Large intestine (tissue), 3 donors: Measurements from ENCODE around the gene SLC6A18. TPM values are rescaled to one million over a fixed set of nuclear protein-coding genes. Genes with fewer than 3 reads are reported as not detected.

Source experiments
- DNase-seq, 2 donors: peaks; one replicate each; pipeline versions ENCODE4 v3.0.0 to v3.0.0-alpha.2; 2013
- H3K27ac ChIP-seq: one replicate; pipeline ENCODE4 v1.5.1; 2013; ENCODE audit warnings: low read length
- H3K27me3 ChIP-seq: 2 replicates; pipeline ENCODE4 v1.6.1; 2013; ENCODE audit warnings: low read length; ENCODE audit not compliant: control insufficient read depth, insufficient read depth
- H3K36me3 ChIP-seq: 2 replicates; pipeline ENCODE4 v1.6.1; 2013; ENCODE audit warnings: low read length; ENCODE audit not compliant: control insufficient read depth, insufficient read depth
- H3K4me1 ChIP-seq: one replicate; pipeline ENCODE4 v1.6.1; 2013; ENCODE audit warnings: low read length; ENCODE audit not compliant: control insufficient read depth, insufficient read depth
- H3K4me3 ChIP-seq: one replicate; pipeline ENCODE4 v1.5.1; 2013; ENCODE audit warnings: low read length
- H3K9me3 ChIP-seq: one replicate; pipeline ENCODE4 v1.6.1; 2013; ENCODE audit warnings: mild to moderate bottlenecking, low read depth, low read length, moderate library complexity; ENCODE audit not compliant: control insufficient read depth
- WGBS: methylation state at CpG from one replicate; pipeline ENCODE4 v1.1.5; 2013; ENCODE audit warnings: low lambda C conversion rate; ENCODE audit not compliant: insufficient coverage; 5-methylcytosine and 5-hydroxymethylcytosine counted together
- polyA plus RNA-seq: library from polyadenylated mRNA; unstranded; fragments of 120-200 nt; gene quantifications from one replicate; pipeline ENCODE4 v1.2.1, GENCODE V29; 2013

SLC6A18 gene
- polyA plus RNA-seq, 1 donor: 0.03 TPM

- H3K4me3 ChIP-seq: no peak overlapping the region
- no peaks in the 10 kb centered on the region for H3K27me3 ChIP-seq
- H3K27ac ChIP-seq: no peak overlapping the region
- no peaks in the 10 kb centered on the region for H3K36me3 ChIP-seq
- 97% methylated on average over 2 of the region's 7 CpGs for WGBS
- H3K4me1 ChIP-seq: peaks cover 49% of the 10 kb centered on the region
- DNase-seq: no peak
- peaks cover 22% of the 10 kb centered on the region for H3K9me3 ChIP-seq
Measured at GRCh38 chr5:1197876-1198666, 27.1 kb upstream of the SLC6A18 start.

- Histone ChIP-seq H3K4me3 (no peak overlapping the region), H3K27ac (peak overlapping the region; percentile 91), H3K27me3 (no peaks in the 10 kb centered on the region), H3K4me1 (peaks cover 59% of the 10 kb centered on the region), H3K9me3 (peaks cover 30% of the 10 kb centered on the region), H3K36me3 (peaks cover 2% of the 10 kb centered on the region)
- DNase-seq: no peak
Measured at GRCh38 chr5:1199340-1199648, 25.9 kb upstream of the SLC6A18 start.

DNA sequence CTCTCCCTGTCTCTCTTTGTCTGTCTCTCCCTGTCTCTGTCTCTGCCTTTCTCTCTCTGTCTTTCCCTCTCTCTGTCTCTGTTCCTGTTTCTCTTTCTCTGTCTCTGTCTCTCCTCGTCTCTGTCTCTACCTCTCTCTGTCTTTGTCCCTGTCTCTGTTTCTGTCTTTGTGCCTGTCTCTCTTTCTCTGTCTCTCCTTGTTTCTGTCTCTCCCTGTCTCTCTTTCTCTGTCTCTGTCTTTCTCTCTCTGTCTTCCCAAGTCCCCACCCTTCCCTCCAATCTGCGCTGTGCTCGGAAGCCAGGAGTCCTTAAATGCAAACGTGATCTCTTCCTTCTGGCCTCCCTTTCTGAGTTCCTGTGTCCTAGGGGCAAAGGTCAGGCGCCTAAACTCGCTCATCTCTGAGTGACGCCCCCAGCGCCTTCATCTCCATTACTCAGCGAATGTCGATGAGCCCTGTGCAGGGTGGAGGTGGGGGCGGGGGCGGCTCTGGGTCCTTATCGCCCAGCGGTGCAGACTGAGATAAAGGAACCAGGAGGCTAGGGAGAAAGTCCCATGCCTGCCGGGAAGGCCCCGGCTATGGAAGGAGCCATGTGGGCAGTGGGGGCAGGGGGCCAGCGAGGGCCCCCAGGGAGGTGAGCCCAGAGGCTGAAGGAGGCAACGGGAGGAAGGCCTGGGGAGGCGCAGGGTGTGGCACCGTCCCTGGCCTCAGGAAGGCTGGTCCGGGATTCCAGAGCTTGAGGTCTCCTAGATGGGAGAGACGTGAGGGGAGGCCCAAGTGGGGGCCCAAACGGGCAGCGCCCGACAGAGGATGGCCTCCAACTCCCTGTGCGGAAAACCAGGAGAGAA is 25.3 kb upstream of the SLC6A18 start:
- peak; percentile 85 to 96 for DNase-seq
- Histone ChIP-seq H3K4me3 (peak overlapping the region; percentile 4), H3K36me3 (peaks cover 2% of the 10 kb centered on the region), H3K9me3 (peaks cover 30% of the 10 kb centered on the region), H3K4me1 (peaks cover 64% of the 10 kb centered on the region), H3K27ac (peak overlapping the region; percentile 91), H3K27me3 (no peaks in the 10 kb centered on the region)
- WGBS: 10% methylated on average over 1 of the region's 26 CpGs

GRCh38 chr5:1200495-1201326 is 24.5 kb upstream of the SLC6A18 start:
- peak overlapping the region; percentile 62 for H3K4me3 ChIP-seq
- peak overlapping the region; percentile 91 for H3K27ac ChIP-seq
- H3K4me1 ChIP-seq: peaks cover 73% of the 10 kb centered on the region
- peak in 1 of 2 donors; percentile 50 for DNase-seq
- H3K27me3 ChIP-seq: no peaks in the 10 kb centered on the region
- peaks cover 2% of the 10 kb centered on the region for H3K36me3 ChIP-seq
- no CpG with 5 or more reads among the region's 28 CpGs for WGBS
- peaks cover 30% of the 10 kb centered on the region for H3K9me3 ChIP-seq

DNA sequence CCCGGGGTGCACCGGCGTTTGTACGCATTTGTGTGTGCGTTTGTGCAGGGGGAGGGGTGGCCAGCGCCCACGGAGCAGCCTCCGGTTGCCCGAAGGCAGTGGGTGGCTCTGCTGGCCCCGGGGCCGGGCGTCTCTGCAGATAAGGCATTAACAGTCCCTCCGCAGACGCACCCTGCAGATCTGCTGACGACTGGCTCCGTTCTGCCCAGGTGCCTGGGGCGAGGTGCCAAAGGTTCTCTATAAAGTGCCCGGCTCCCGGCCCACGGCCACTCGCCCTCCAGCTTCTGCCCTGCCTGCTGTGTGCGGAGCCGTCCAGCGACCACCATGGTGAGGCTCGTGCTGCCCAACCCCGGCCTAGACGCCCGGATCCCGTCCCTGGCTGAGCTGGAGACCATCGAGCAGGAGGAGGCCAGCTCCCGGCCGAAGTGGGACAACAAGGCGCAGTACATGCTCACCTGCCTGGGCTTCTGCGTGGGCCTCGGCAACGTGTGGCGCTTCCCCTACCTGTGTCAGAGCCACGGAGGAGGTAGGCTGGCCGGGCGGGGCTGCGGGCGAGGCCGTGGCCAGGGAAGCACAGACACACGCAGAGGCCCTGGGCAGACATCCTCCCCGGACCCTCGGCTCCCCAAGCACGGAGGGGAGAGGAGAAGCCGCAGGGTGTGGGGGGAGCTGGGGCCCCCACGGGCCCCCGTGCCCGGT is 23.7 kb upstream of the SLC6A18 start, which contains the start of gene SLC6A19:
Gene SLC6A19, plus strand, starts transcription at position 269 of the 699 bp plus-strand sequence. Its CDS starts 56 bp downstream, at position 325.
- Histone ChIP-seq H3K27me3 (no peaks in the 10 kb centered on the region), H3K36me3 (peaks cover 2% of the 10 kb centered on the region), H3K9me3 (peaks cover 30% of the 10 kb centered on the region), H3K27ac (peak within 1 kb of the TSS; percentile 91), H3K4me3 (peak within 1 kb of the TSS; percentile 62), H3K4me1 (peaks cover 76% of the 10 kb centered on the region)
- DNase-seq: peak; percentile 85 to 91
- no CpG with 5 or more reads among the region's 51 CpGs for WGBS

DNA sequence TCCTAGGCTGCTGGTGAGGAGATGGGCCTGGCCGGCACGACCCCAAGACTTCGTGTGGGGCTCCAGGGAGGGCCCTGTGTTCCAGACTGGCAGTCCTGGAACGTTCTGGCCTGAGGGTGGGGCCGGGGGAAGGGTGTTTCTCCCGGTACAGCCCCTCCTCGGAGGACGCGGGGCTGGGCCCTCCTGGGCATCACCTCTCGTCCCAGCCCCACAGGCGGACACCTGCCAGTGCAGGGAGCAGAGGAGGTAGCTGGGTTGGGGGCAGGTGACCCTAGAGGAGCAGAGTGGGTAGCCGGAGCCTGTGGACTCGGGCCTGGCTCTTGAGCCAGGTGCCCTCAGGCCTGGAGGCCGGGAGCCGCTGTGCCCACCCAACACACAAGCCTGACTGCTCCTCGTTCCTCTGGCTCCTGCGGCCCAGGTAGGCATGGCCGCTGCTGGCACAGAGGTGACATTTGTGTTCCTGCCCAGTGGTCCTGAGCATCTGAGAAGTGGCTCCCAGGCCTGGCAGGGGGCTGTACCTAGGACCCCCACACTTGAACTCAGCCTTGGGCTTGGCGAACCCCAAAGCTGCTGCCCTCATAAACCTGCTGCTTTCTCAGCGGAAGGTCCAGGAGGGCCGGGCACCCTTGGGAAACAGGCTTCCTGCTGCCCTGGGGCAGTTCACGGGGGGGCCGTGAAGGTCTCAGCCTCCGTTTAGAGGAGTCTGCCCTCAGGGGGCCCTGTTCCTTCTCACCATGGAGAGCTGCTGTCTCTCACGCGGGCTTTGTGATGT is 23.0 kb upstream of the SLC6A18 start:
- Histone ChIP-seq H3K4me1 (peaks cover 82% of the 10 kb centered on the region), H3K27ac (peak overlapping the region; percentile 91), H3K4me3 (peak overlapping the region; percentile 62), H3K27me3 (no peaks in the 10 kb centered on the region), H3K9me3 (peaks cover 35% of the 10 kb centered on the region), H3K36me3 (peaks cover 2% of the 10 kb centered on the region)
- peak in 1 of 2 donors; percentile 49 for DNase-seq
- no CpG with 5 or more reads among the region's 26 CpGs for WGBS

- DNase-seq: no peak
- H3K4me3 ChIP-seq: peak overlapping the region; percentile 62
- WGBS: no CpG with 5 or more reads among the region's 7 CpGs
- H3K27ac ChIP-seq: peak overlapping the region; percentile 91
- H3K27me3 ChIP-seq: no peaks in the 10 kb centered on the region
- peaks cover 35% of the 10 kb centered on the region for H3K9me3 ChIP-seq
- peaks cover 87% of the 10 kb centered on the region for H3K4me1 ChIP-seq
- peaks cover 5% of the 10 kb centered on the region for H3K36me3 ChIP-seq
Measured at GRCh38 chr5:1202798-1203185, 22.4 kb upstream of the SLC6A18 start.

DNA sequence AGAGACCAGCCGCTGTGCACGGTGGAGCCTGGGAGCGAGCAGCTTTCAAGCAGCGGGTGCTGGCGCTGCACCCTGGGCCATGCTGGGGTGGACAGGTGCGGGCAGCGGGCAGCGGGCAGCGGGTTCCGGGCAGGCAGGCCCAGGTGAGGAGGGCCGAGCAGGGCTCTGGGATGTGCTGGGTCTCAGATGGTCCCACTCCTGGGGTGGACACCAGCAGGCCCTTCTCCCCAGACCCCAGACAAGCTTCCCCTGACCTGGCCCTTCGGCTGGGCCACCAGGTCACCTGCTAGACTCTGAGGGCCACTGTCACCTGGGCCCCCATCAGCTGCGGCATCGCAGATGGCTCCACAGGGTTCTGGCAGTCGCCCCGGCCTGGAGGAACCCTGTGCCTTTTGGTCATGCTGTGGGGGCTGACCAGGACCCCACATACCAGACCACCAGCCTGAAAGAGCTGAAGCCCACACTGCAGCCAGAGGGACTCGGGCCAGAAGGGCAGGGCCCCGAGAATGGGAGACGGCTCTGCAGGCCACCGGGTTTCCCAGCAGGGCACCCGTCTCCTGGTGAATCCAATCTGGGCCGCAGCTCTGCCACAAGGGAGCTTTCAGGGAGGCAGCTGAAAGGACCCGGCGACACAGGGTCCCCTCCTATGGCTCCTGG is 21.7 kb upstream of the SLC6A18 start:
- Histone ChIP-seq H3K36me3 (peaks cover 11% of the 10 kb centered on the region), H3K4me3 (peak overlapping the region; percentile 62), H3K27ac (peak overlapping the region; percentile 91), H3K4me1 (peaks cover 87% of the 10 kb centered on the region), H3K27me3 (no peaks in the 10 kb centered on the region), H3K9me3 (peaks cover 35% of the 10 kb centered on the region)
- WGBS: no CpG with 5 or more reads among the region's 24 CpGs
- DNase-seq: no peak
